Testis (tissue), 3 donors: Measurements from ENCODE around the gene CCL14. TPM values are rescaled to one million over a fixed set of nuclear protein-coding genes. Genes with fewer than 3 reads are reported as not detected.
"Not testable (repeated sequence)": the region's sequence is repeated elsewhere in the genome, so short reads cannot be mapped to it uniquely, and the experiment has no call there.

Experiments
- DNase-seq: peaks from one replicate; pipeline ENCODE4 v3.0.0-alpha.2; 2019
- H3K27ac ChIP-seq, 2 donors: fragments of 200-600 bp; sonication (generic); one replicate each; pipeline ENCODE4 v1.5.1; 2019
- H3K27me3 ChIP-seq: fragments of 200-600 bp; sonication (generic); one replicate; pipeline ENCODE4 v1.5.1; 2019
- H3K36me3 ChIP-seq: fragments of 200-600 bp; sonication (generic); one replicate; pipeline ENCODE4 v1.5.1; 2017; ENCODE audit warnings: low read depth; ENCODE audit errors: missing control alignments
- H3K4me1 ChIP-seq: fragments of 200-600 bp; sonication (generic); one replicate; pipeline ENCODE4 v1.5.1; 2019
- H3K4me3 ChIP-seq, 2 donors: fragments of 200-600 bp; sonication (generic); one replicate each; pipeline ENCODE4 v1.5.1; 2017 to 2019
- H3K9me3 ChIP-seq: fragments of 200-600 bp; sonication (generic); one replicate; pipeline ENCODE4 v1.5.1; 2017
- CTCF ChIP-seq, 3 experiments: fragments of 450-650 bp in 2 of 3; fragments of 200-600 bp in 1 of 3; sonication (generic) in 1 of 3; IDR thresholded peaks; one replicate each; pipeline ENCODE4 v1.5.1; 2016 to 2019; ENCODE audit warnings: antibody characterized with exemption in 3 of 3, mild to moderate bottlenecking in 2 of 3, moderate library complexity in 1 of 3
- POLR2A ChIP-seq: fragments of 450-650 bp; IDR thresholded peaks from one replicate; pipeline ENCODE4 v1.6.1; 2017; ENCODE audit warnings: antibody characterized with exemption, mild to moderate bottlenecking, moderate library complexity
- WGBS, 2 donors: methylation state at CpG; one replicate each; pipeline ENCODE4 v1.1.5; 2018; 5-methylcytosine and 5-hydroxymethylcytosine counted together
- intact Hi-C: fragments of 100-400 bp; cut with DNase I; formaldehyde crosslinking; loops from one replicate; pipeline ENCODE4 v1.15.1; 2023; ENCODE audit warnings: low total_unique reads
- polyA plus RNA-seq: library from polyadenylated mRNA; stranded (reverse); fragments of 350-450 nt; fragmentation: Illumina TruSeq; extraction: RNeasy Lipid Tissue Mini Kit (QIAGEN cat#74804); gene quantifications from one replicate; pipeline ENCODE4 v1.2.3, GENCODE V29; 2014; ENCODE audit warnings: low read depth, low replicate concordance; ENCODE audit not compliant: insufficient read depth
- total RNA-seq, 2 donors: library from RNA; depleted of rRNA; stranded (reverse); fragments of >200 nt; gene quantifications; one replicate each; pipeline ENCODE4 v1.2.3, GENCODE V29; 2016

Gene CCL14
- total and polyA plus RNA-seq, 3 donors from 2014 or later: 11.4 to 57.5 (median 12.3) TPM

GRCh38 chr17:36024106-36024869 is 37.8 kb upstream of the CCL14 start:
- DNase-seq: no peak
- TF ChIP-seq POLR2A: no peak
- TF ChIP-seq CTCF (IDR thresholded peaks at IDR 0.05): no peak
- no peaks in the 10 kb centered on the region for H3K4me1 ChIP-seq
- WGBS, 2 donors: 82 to 84% methylated on average over 6 of the region's 6 CpGs
- H3K27ac ChIP-seq: no peak overlapping the region
- H3K36me3 ChIP-seq: no peaks in the 10 kb centered on the region
- H3K4me3 ChIP-seq: no peak overlapping the region
- no peaks in the 10 kb centered on the region for H3K9me3 ChIP-seq
- no peaks in the 10 kb centered on the region for H3K27me3 ChIP-seq
- intact Hi-C loops: no loop called here

- H3K27ac ChIP-seq: no peak overlapping the region
- TF ChIP-seq CTCF (IDR thresholded peaks at IDR 0.05): no peak
- no peak for TF ChIP-seq POLR2A
- WGBS, 2 donors: 90 to 92% methylated on average over 2 of the region's 2 CpGs
- H3K27me3 ChIP-seq: no peaks in the 10 kb centered on the region
- H3K4me3 ChIP-seq: no peak overlapping the region
- intact Hi-C loops: no loop called here
- H3K9me3 ChIP-seq: no peaks in the 10 kb centered on the region
- no peaks in the 10 kb centered on the region for H3K36me3 ChIP-seq
- no peaks in the 10 kb centered on the region for H3K4me1 ChIP-seq
- DNase-seq: no peak
These were observed 32.9 kb upstream of the CCL14 start for GRCh38 chr17:36019423-36019822.

- TF ChIP-seq POLR2A: no peak
- no peak for TF ChIP-seq CTCF (IDR thresholded peaks at IDR 0.05)
- Histone ChIP-seq H3K36me3 (no peaks in the 10 kb centered on the region), H3K27me3 (no peaks in the 10 kb centered on the region), H3K4me3 (no peak within 1 kb of the TSS), H3K9me3 (no peaks in the 10 kb centered on the region), H3K27ac (no peak within 1 kb of the TSS), H3K4me1 (no peaks in the 10 kb centered on the region)
- no peak for DNase-seq
- intact Hi-C loops: no loop called here
- WGBS, 2 donors: 64 to 73% methylated on average over 6 of the region's 6 CpGs
These were observed 31.3 kb upstream of the CCL14 start, which contains the start of gene CCL23 for GRCh38 chr17:36017799-36018198. TSS of gene CCL23 (minus strand) at chr17:36017972. CDS start at chr17:36017897, 75 bp downstream.

- H3K4me1 ChIP-seq: no peaks in the 10 kb centered on the region
- WGBS, 2 donors: 90 to 98% methylated on average over 2 of the region's 2 CpGs
- DNase-seq: no peak
- no peak overlapping the region for H3K27ac ChIP-seq
- no peak for TF ChIP-seq CTCF (IDR thresholded peaks at IDR 0.05)
- H3K27me3 ChIP-seq: no peaks in the 10 kb centered on the region
- intact Hi-C loops: no loop called here
- no peaks in the 10 kb centered on the region for H3K9me3 ChIP-seq
- no peaks in the 10 kb centered on the region for H3K36me3 ChIP-seq
- H3K4me3 ChIP-seq: no peak overlapping the region
These were observed 30.0 kb upstream of the CCL14 start for GRCh38 chr17:36016555-36016954.

- H3K27me3 ChIP-seq, DNase-seq, H3K9me3 ChIP-seq, H3K4me1 ChIP-seq, H3K36me3 ChIP-seq, H3K27ac ChIP-seq, H3K4me3 ChIP-seq, intact Hi-C loops: not testable (repeated sequence)
- 94 to 95% methylated on average over 4 of the region's 4 CpGs for WGBS, 2 donors
These were observed 29.4 kb upstream of the CCL14 start for GRCh38 chr17:36015895-36016294.
